H1 (cell line): ENCODE data around the gene DCXR. TPM values are rescaled to one million over a fixed set of nuclear protein-coding genes. Genes with fewer than 3 reads are reported as not detected.

Source experiments
- BRCA1 ChIP-seq: IDR thresholded peaks from 2 replicates; pipeline ENCODE4 v1.6.1; 2012; ENCODE audit warnings: low read depth, low read length, improper control_type of control experiment
- CHD7 ChIP-seq: fragments of 300-600 bp; sonication (generic); IDR thresholded peaks from 2 replicates; pipeline ENCODE4 v1.7.1; 2012; ENCODE audit warnings: low read length, moderate library complexity, mild to moderate bottlenecking, inconsistent platforms; ENCODE audit not compliant: insufficient replicate concordance
- CREB1 ChIP-seq: IDR thresholded peaks from 2 replicates; pipeline ENCODE4 v1.6.1; 2012; ENCODE audit warnings: inconsistent platforms
- CTBP2 ChIP-seq: IDR thresholded peaks from 2 replicates; pipeline ENCODE4 v1.7.0; 2011; ENCODE audit warnings: borderline replicate concordance, mild to moderate bottlenecking, moderate library complexity, mixed read lengths, low read length; ENCODE audit not compliant: insufficient read depth, insufficient read length
- PHF8 ChIP-seq: fragments of 200-600 bp; sonication (generic); conservative IDR thresholded peaks from 2 replicates; pipeline ENCODE4 v1.7.1; 2012; ENCODE audit warnings: low read depth, mild to moderate bottlenecking, inconsistent platforms, low read length, moderate library complexity
- RFX5 ChIP-seq: IDR thresholded peaks from 2 replicates; pipeline ENCODE4 v1.6.1; 2011; ENCODE audit warnings: low read depth, low read length, improper control_type of control experiment, borderline replicate concordance
- TCF12 ChIP-seq: IDR thresholded peaks from 2 replicates; pipeline ENCODE4 v1.6.1; 2011; ENCODE audit warnings: low read depth, mild to moderate bottlenecking, low read length
- polyA plus RNA-seq, 7 experiments: library from polyadenylated mRNA; depleted of rRNA in 3 of 7; stranded (reverse) in 5 of 7; unstranded in 2 of 7; fragments of >200 nt in 5 of 7; fragments of 200-250 nt in 2 of 7; gene quantifications; 1 replicate in 5 of 7; 2 replicates in 1 of 7; 4 replicates in 1 of 7; pipeline versions ENCODE4 v1.2.1 to v1.2.3, GENCODE V29; 2011 to 2013; ENCODE audit warnings: missing spikeins in 2 of 7, mixed read lengths in 2 of 7
- total RNA-seq: library from RNA; stranded (reverse); fragmentation: NEBNext Ultra II Directional; extraction: Animal tissue kit (Norgen Biotek cat#: 25700); gene quantifications from 2 replicates; pipeline ENCODE4 v1.2.1, GENCODE V29; 2021

Gene DCXR
- total and polyA plus RNA-seq, 2 of the 8 experiments (the other 6 are each of a cell fraction or from before 2014, with no cell fraction given), result 96.3 to 212 TPM

DNA sequence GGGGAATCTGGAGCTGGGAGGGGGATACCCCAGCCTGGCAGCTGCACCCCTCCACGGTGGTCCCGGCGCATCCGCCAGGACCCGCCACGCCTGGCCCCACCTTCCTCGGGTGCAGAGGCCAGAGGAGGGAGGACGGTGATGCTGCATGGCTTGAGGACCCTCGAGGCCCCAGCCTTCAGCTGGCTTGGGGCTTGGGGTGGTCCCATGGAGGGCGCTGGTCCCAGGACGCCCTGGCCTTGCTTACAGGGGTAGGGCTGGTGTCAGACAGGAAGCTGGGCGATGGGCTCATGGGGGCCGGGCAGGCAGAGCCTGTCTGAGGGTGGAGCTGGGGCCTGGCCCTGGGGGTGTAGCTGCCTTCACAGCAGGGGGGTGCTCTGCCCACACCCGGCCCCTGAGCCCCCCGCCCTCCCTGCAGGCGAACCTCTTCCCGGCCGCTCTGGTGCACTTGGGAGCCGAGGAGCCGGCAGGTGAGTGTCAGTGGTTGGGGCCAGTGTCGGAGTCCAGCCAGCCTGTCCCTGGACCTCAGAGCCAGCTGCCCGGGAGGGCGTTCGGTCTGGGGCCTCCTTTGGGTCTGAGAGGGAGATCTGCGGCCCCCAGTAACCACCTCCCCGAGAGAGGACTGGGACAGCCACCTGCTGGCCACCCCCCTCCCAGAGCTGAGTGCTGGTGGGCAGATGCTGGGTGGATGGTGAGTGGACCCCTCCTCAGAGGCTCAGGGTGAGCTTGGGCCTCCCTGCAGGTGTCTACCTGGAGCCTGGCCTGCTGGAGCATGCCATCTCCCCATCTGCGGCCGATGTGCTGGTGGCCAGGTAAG, 21.2 kb downstream of the DCXR start (continued):
- TF ChIP-seq CHD7, result no peak
- no peak for TF ChIP-seq TCF12
- no peak for TF ChIP-seq BRCA1
- no peak for TF ChIP-seq CTBP2
- TF ChIP-seq RFX5, result no peak
- TF ChIP-seq CREB1, result no peak
- TF ChIP-seq PHF8, result no peak
